Right lung (tissue), 5 donors: Measurements from ENCODE around the gene DCAF8. TPM values are rescaled to one million over a fixed set of nuclear protein-coding genes. Genes with fewer than 3 reads are reported as not detected.
A peak's percentile ranks its signal among the peaks of the same experiment; 100 is the strongest.

Source experiments
- DNase-seq, 2 donors: peaks; one replicate each; pipeline ENCODE4 v3.0.0-alpha.2; 2013
- polyA plus RNA-seq, 5 donors: library from polyadenylated mRNA; unstranded; fragments of 120-200 nt; gene quantifications; one replicate each; pipeline versions ENCODE4 v1.2.1 to v1.2.3, GENCODE V29; 2013; ENCODE audit warnings: inconsistent platforms in 1 of 5, low replicate concordance in 1 of 5; ENCODE audit not compliant: insufficient read length in 5 of 5, insufficient read depth in 1 of 5

DCAF8 gene
- polyA plus RNA-seq, 5 donors, result 159 to 252 (median 210) TPM

DNA sequence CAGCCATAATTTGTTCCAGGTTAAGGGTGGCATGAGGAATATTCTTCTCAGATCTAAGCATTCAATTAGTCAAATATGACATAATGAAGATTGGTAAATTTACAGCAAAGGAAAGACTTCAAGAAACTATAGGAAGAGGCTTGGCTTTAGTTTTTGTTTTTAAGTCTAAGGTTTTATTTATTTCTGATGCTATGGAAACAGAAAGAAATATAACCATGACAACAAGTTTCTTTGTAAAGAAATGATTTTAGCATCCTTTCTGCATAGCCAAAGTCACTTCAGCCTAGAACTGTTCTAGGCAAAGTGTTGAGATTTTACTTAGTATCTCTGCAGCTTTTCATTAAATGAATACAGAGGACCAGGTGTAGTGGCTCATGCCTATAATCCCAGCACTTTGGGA lies 29.4 kb downstream of the DCAF8 start:
- no peak for DNase-seq

- DNase-seq, result no peak
Measured at GRCh38 chr1:160228431-160228830, 33.9 kb downstream of the DCAF8 start.

DNA sequence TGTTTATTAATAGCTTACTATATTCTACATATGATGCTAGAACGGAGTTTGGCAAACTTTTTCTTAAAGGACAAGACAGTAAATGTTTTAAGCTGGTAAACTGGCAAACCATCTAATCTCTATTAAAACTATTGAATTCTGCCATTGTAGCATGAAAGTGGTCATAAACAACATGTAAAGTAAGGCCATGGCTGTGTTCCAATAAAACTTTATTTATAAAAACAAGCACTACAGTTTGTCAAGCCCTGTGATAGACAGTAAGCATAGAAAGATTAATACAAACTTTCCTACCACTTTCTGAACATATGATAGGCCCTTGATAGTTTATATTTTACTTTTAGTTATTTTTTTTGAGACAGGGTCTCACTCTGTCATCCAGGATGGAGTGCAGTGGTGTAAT lies 34.8 kb downstream of the DCAF8 start:
- no peak for DNase-seq

- DNase-seq, result no peak
Measured at GRCh38 chr1:160227034-160227433, 35.3 kb downstream of the DCAF8 start.

- no peak for DNase-seq
Measured at GRCh38 chr1:160226623-160227022, 35.7 kb downstream of the DCAF8 start.

DNA sequence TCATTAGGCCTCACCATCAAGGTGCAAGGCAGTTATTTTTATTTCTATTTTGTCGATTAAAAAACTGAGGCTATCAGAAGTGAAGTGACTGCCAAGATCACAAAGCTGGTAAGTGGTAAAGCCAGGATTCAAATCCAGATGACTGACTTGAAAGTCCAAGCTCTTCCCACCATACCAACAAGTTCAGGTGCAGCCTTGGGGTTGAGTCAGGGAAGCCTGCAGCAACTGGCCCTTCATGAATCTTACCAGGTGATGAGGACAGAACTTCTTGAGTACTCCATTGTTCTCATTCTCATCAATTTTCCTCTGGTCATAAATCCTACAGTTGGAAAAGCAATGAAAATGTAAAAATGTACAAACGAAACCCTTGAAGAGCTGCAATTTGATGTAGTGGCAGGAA lies 37.0 kb downstream of the DCAF8 start:
- no peak for DNase-seq

- no peak for DNase-seq
Measured at GRCh38 chr1:160224606-160225005, 37.7 kb downstream of the DCAF8 start.

GRCh38 chr1:160222546-160222945 lies 39.8 kb downstream of the DCAF8 start:
- no peak for DNase-seq

DNA sequence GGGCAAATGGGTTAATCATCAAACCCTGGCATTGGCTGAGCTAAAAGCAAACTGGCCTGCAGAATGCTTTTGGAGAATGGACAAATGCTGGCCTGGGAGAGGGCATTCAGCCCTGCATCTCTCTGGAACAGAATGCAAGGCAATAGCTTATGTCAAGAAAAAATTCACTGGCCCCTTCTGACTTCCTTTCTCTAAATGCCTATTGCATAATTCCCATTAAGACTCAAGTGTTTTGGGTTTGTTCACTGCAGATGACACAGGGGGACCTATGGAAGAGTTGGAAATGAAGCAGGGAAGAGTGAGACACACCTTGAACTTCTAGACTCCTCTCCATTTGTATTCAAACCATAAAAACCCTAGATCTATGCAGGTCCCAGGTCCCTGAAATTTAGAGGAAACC lies 41.3 kb downstream of the DCAF8 start:
- no peak for DNase-seq

- no peak for DNase-seq
Measured at GRCh38 chr1:160220301-160220700, 42.0 kb downstream of the DCAF8 start.

DNA sequence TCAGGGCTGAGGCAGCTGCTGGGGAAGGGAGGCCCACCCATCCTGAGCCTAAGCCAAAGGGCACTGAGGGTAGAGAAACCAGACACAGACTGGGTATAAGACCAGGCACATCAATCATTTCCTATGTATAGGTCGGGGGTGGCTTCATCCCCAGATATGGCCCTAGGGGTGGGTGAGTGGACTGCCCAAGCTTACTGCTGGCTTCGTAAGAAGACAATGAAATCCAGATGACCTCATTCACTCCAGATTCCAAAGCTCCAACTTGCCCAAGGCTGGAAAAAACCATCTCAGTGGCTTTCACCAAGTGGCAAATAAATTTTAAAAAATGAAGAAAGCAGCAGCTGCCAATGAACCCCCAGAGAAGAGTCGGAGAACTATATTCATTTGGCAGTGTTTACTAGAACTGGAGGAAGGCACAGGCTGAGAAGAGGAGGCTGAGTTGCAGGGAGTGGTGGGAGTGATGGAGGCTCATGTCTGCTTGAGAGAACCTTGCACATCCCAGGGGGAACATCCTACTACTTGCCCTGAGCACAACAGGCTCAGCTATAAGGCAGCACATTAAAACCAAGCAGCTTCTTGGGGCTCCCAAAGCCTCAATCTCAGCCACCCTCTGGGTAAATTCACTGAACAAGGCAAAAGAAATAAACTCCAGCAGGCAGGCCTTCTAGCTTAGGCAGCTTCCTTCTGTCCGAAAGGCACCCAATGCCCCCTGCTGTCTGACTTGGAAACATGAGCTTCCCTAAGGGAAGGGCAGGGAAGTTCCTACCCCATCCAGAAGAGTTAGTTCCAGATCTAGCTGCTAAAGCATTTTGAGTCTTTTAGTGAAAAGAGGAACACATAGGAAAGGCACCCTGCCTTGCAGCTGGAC lies 43.1 kb downstream of the DCAF8 start:
- peak in 1 of 2 donors; percentile 31 for DNase-seq

DNA sequence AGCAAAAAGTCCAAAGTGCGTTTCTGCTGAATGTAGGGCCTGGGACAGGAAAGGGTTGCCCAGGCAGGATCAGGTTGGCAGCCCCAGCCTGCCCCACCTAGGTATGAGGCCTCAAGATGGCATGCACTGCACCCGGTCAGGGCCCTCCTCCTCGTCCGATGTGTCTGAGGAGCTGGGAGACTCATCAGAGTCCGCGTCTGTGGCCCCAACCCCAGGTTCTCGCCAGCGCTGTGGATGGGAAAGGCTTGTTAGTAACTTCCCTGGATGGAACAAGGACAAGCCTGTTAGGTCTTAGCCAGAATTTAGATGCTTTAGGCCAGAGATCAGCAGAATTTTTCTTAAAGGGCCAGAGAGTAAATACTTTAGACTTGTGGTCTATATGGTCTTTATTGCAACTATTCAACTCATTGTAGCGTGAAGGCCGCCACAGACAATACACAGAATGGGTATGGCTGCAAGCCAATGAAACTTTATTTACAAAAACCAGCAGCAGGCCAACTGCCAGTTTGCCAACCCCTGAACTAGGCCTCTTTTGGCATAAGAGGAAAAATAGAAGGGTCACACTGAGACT lies 44.8 kb downstream of the DCAF8 start:
- no peak for DNase-seq

- DNase-seq, result no peak
Measured at GRCh38 chr1:160216301-160216700, 46.0 kb downstream of the DCAF8 start.

GRCh38 chr1:160214481-160215140 lies 47.7 kb downstream of the DCAF8 start:
- DNase-seq, result no peak

GRCh38 chr1:160211046-160211790 lies 51.1 kb downstream of the DCAF8 start:
- DNase-seq, result no peak

DNA sequence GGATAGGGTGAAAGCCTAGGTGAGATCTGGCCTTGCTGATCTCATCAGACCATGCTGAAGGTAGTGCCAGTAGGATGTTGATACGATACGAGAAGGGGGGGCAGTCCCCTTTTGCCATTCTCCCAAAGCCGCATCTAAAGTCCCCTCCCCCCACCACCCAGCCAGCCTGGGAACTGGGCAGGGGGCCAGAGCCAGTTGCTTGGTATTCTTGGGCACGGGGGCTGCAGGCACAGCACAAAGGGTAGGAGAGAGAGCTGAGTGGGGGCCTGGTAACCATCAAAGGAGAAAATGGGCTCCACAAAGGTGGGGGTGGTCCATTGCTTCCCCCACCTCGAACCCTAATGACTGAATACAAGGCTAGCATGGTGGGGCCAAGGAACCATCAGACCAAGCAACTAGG lies 51.8 kb downstream of the DCAF8 start:
- DNase-seq, result no peak

- no peak for DNase-seq
Measured at GRCh38 chr1:160209321-160210046, 52.9 kb downstream of the DCAF8 start.

- DNase-seq, result no peak
Measured at GRCh38 chr1:160208557-160209320, 53.6 kb downstream of the DCAF8 start.

- DNase-seq, result no peak
Measured at GRCh38 chr1:160207771-160208556, 54.4 kb downstream of the DCAF8 start.

- no peak for DNase-seq
Measured at GRCh38 chr1:160207118-160207650, 55.2 kb downstream of the DCAF8 start.
